K562 (cell line): ENCODE measurements around the gene CRB2. TPM values are rescaled to one million over a fixed set of nuclear protein-coding genes. Genes with fewer than 3 reads are reported as not detected.

Source experiments
- AFF1 ChIP-seq, 2 experiments: fragments of 450-650 bp; IDR thresholded peaks; 2 replicates each; pipeline ENCODE4 v1.6.1; 2018; ENCODE audit warnings: mild to moderate bottlenecking in 2 of 2, low read depth in 1 of 2; ENCODE audit not compliant: partially characterized antibody in 2 of 2
- BRF1 ChIP-seq: IDR thresholded peaks from 3 replicates; pipeline ENCODE4 v1.6.1; 2011; ENCODE audit warnings: borderline replicate concordance, mild to moderate bottlenecking; ENCODE audit not compliant: insufficient read length; ENCODE audit errors: extremely low read depth
- ETV5 ChIP-seq: sonication (generic); formaldehyde crosslinking; IDR thresholded peaks from 2 replicates; pipeline ENCODE4 v1.4.0; 2020; ENCODE audit warnings: low read depth, mild to moderate bottlenecking, missing genetic modification reagents
- GTF2A2 ChIP-seq: IDR thresholded peaks from 2 replicates; pipeline ENCODE4 v1.6.1; 2016; ENCODE audit warnings: mild to moderate bottlenecking, missing genetic modification characterization, missing compliant biosample characterization
- HCFC1 ChIP-seq: IDR thresholded peaks from 2 replicates; pipeline ENCODE4 v1.6.1; 2012; ENCODE audit warnings: low read depth, low read length, improper control_type of control experiment
- NFIX ChIP-seq: fragments of 250-450 bp; sonication (Bioruptor Pico); IDR thresholded peaks from 2 replicates; pipeline ENCODE4 v1.4.0; 2020; ENCODE audit warnings: low read depth, mild to moderate bottlenecking, moderate library complexity
- NFRKB ChIP-seq: fragments of 450-650 bp; IDR thresholded peaks from 2 replicates; pipeline ENCODE4 v1.6.1; 2016; ENCODE audit warnings: low read depth
- NR2C2 ChIP-seq, 2 experiments: fragments of 200-800 bp in 1 of 2; sonication (Bioruptor generic) in 1 of 2; sonication (generic) in 1 of 2; formaldehyde crosslinking in 1 of 2; IDR thresholded peaks; 2 replicates each; pipeline versions ENCODE4 v1.6.1 to v1.8.0; 2016 to 2022; ENCODE audit warnings: mild to moderate bottlenecking in 1 of 2, missing compliant biosample characterization in 1 of 2, missing genetic modification characterization in 1 of 2, missing genetic modification reagents in 1 of 2
- PHF20 ChIP-seq: fragments of 450-650 bp; IDR thresholded peaks from 2 replicates; pipeline ENCODE4 v1.6.1; 2018; ENCODE audit not compliant: partially characterized antibody
- RBM14 ChIP-seq: fragments of 200-400 bp; formaldehyde crosslinking; IDR thresholded peaks from 2 replicates; pipeline ENCODE4 v1.6.1; 2018; ENCODE audit warnings: low read depth, mild to moderate bottlenecking, low read length, moderate library complexity, borderline replicate concordance; ENCODE audit not compliant: insufficient read depth
- RBM17 ChIP-seq: fragments of 200-400 bp; formaldehyde crosslinking; IDR thresholded peaks from 2 replicates; pipeline ENCODE4 v1.6.1; 2017; ENCODE audit warnings: low read depth, mild to moderate bottlenecking, low read length, borderline replicate concordance
- RBM39 ChIP-seq: fragments of 200-400 bp; formaldehyde crosslinking; optimal IDR thresholded peaks from 2 replicates; pipeline ENCODE3; 2018; ENCODE audit warnings: low read depth, low read length
- STAT5B ChIP-seq: fragments of 250-450 bp; sonication (Bioruptor Pico); IDR thresholded peaks from 2 replicates; pipeline ENCODE4 v1.8.0; 2021; ENCODE audit warnings: mild to moderate bottlenecking, inconsistent platforms
- TAL1 ChIP-seq: fragments of 450-650 bp; IDR thresholded peaks from 2 replicates; pipeline ENCODE4 v1.6.1; 2016; ENCODE audit warnings: mild to moderate bottlenecking
- TBL1XR1 ChIP-seq, 2 experiments: IDR thresholded peaks; 2 replicates each; pipeline ENCODE4 v1.6.1; 2012; ENCODE audit warnings: improper control_type of control experiment in 2 of 2, low read length in 2 of 2, mild to moderate bottlenecking in 1 of 2
- ZBTB26 ChIP-seq: fragments of 450-650 bp; formaldehyde crosslinking; IDR thresholded peaks from 2 replicates; pipeline ENCODE4 v1.4.0; 2022; ENCODE audit warnings: missing genetic modification characterization
- ZNF174 ChIP-seq: fragments of 250-450 bp; sonication (Bioruptor Pico); IDR thresholded peaks from 2 replicates; pipeline ENCODE4 v1.4.0; 2020; ENCODE audit warnings: mild to moderate bottlenecking
- ZNF197 ChIP-seq: fragments of 200-800 bp; sonication (Bioruptor generic); IDR thresholded peaks from 2 replicates; pipeline ENCODE4 v1.6.1; 2016; ENCODE audit warnings: low read depth, missing genetic modification characterization, missing compliant biosample characterization
- ZNF274 ChIP-seq: IDR thresholded peaks from 2 replicates; pipeline ENCODE4 v1.6.1; 2011; ENCODE audit warnings: low read depth, mild to moderate bottlenecking, low read length, moderate library complexity, borderline replicate concordance
- ZNF398 ChIP-seq: fragments of 250-450 bp; sonication (Bioruptor Pico); IDR thresholded peaks from 2 replicates; pipeline ENCODE4 v1.8.0; 2021; ENCODE audit warnings: moderate library complexity, mild to moderate bottlenecking, inconsistent platforms
- ZNF561 ChIP-seq: fragments of 450-650 bp; formaldehyde crosslinking; conservative IDR thresholded peaks from 2 replicates; pipeline ENCODE4 v1.4.0; 2020; ENCODE audit warnings: mild to moderate bottlenecking, moderate library complexity
- ZNF77 ChIP-seq: fragments of 250-450 bp; sonication (Bioruptor Pico); IDR thresholded peaks from 2 replicates; pipeline ENCODE4 v1.5.0; 2020
- polyA plus RNA-seq, 8 experiments: library from polyadenylated mRNA; depleted of rRNA in 4 of 8; stranded (reverse) in 5 of 8; unstranded in 3 of 8; fragments of >200 nt; fragmentation: Nextera tagmentation in 2 of 8; fragmentation: Illumina TruSeq in 1 of 8; extraction: Ambion mirVana in 2 of 8; extraction: Trizol in 1 of 8; gene quantifications; 2 replicates each; pipeline versions ENCODE4 v1.2.1 to v1.2.3, GENCODE V29; 2011 to 2014; ENCODE audit warnings: inconsistent platforms in 1 of 8, missing spikeins in 1 of 8
- total RNA-seq, 7 experiments: library from RNA; depleted of rRNA in 6 of 7; stranded (reverse); fragments of >200 nt in 6 of 7; fragmentation: Illumina TruSeq in 2 of 7; extraction: Trizol in 2 of 7; gene quantifications; 2 replicates each; pipeline versions ENCODE4 v1.2.1 to v1.2.3, GENCODE V29; 2011 to 2021; ENCODE audit warnings: low replicate concordance in 1 of 7

CRB2 gene
- total and polyA plus RNA-seq, 9 of the 15 experiments (the other 6 are each of a cell fraction or from before 2014, with no cell fraction given) = 0.13 to 1.2 (median 0.25) TPM; not detected in 2

GRCh38 chr9:123326662-123327093 lies 29.3 kb upstream of the CRB2 start (continued):
- TF ChIP-seq ZNF197 (CRISPR knock-in tag) (no peak), AFF1 (IDR thresholded peaks at IDR 0.05; ENCODE audit: low read depth in 1 of 2, partially characterized antibody in 2 of 2) (no peak), ZNF174 (CRISPR knock-in tag) (no peak), ZNF561 (CRISPR knock-in tag) (no peak), PHF20 (peak; percentile 87), HCFC1 (no peak), ZNF274 (no peak), ZBTB26 (no peak), NFRKB (no peak; the same call in 1 of the 2 replicates), BRF1 (no peak), RBM17 (no peak), ZNF77 (CRISPR knock-in tag) (no peak), STAT5B (CRISPR knock-in tag) (no peak), ETV5 (CRISPR knock-in tag) (no peak), TBL1XR1 (IDR thresholded peaks at IDR 0.05; ENCODE audit: low read length in 2 of 2) (peak in 1 of 2 experiments; percentile 52; a peak in 1 of 4 replicates), RBM14 (no peak), TAL1 (no peak), GTF2A2 (no peak), ZNF398 (CRISPR knock-in tag) (no peak), NR2C2 (CRISPR knock-in tag; IDR thresholded peaks at IDR 0.05) (0 out of 2 replicates have a peak, but pooled peaks have one; percentile 71), NR2C2 (tag; IDR thresholded peaks at IDR 0.05) (peak; percentile 73), RBM39 (no peak), NFIX (CRISPR knock-in tag) (no peak)
